ENCODE measurements around the gene EIPR1. TPM values are rescaled to one million over a fixed set of nuclear protein-coding genes. Genes with fewer than 3 reads are reported as not detected.

The EIPR1 gene
- total and polyA plus RNA-seq, 2 of the 13 experiments (the other 11 are each of a cell fraction or from before 2014, with no cell fraction given): 70.0 to 96.3 TPM

DNA sequence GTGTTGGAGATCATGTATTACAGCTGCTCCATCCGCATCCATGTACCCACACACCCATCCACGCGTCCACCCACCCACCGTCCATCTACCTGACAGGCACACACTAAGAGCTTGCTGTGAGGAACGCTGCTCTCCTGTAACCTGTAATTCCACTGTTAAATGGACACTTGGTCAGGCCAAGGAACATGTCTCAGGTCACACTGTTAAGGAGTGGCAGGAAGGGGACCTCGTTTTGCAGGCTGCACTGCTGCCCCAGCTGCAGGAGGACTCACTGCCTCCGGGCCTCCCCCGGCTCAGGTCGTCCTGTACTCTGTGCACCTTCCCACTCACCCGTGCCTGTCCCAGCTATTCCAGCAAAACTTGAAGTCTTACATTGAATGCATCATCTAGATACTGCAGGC lies 170.5 kb downstream of the EIPR1 start (continued):
- TF ChIP-seq, protein P1, sequence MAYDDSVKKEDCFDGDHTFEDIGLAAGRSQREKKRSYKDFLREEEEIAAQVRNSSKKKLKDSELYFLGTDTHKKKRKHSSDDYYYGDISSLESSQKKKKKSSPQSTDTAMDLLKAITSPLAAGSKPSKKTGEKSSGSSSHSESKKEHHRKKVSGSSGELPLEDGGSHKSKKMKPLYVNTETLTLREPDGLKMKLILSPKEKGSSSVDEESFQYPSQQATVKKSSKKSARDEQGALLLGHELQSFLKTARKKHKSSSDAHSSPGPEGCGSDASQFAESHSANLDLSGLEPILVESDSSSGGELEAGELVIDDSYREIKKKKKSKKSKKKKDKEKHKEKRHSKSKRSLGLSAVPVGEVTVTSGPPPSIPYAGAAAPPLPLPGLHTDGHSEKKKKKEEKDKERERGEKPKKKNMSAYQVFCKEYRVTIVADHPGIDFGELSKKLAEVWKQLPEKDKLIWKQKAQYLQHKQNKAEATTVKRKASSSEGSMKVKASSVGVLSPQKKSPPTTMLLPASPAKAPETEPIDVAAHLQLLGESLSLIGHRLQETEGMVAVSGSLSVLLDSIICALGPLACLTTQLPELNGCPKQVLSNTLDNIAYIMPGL (CRISPR knock-in tag; IDR thresholded peaks at IDR 0.05; ENCODE audit: borderline replicate concordance in 1 of 2, low read depth in 1 of 2): no peak
- TF ChIP-seq MEIS1 (CRISPR knock-in tag; IDR thresholded peaks at IDR 0.05; ENCODE audit: borderline replicate concordance) (no peak), ZNF816 (CRISPR knock-in tag; IDR thresholded peaks at IDR 0.05; ENCODE audit: borderline replicate concordance) (no peak), SMAD1 (CRISPR knock-in tag; IDR thresholded peaks at IDR 0.05; ENCODE audit: borderline replicate concordance, low read depth) (no peak)

- H3K36me3 ChIP-seq (replicated peaks in 1 of 2; ENCODE audit: control insufficient read depth in 1 of 2, insufficient read depth in 2 of 2, low read length in 2 of 2): peaks cover 5 to 24% of the 10 kb centered on the region in 2 experiments
- no peak overlapping the region for H3K4me3 ChIP-seq (replicated peaks in 1 of 3; ENCODE audit: insufficient read depth in 1 of 3, low read depth in 2 of 3, low read length in 3 of 3)
- TF ChIP-seq ZNF317 (CRISPR knock-in tag; IDR thresholded peaks at IDR 0.05) (0 out of 2 replicates have a peak, but pooled peaks have one; percentile 71), TRIM24 (CRISPR knock-in tag; IDR thresholded peaks at IDR 0.05) (no peak)
- H3K79me2 ChIP-seq (ENCODE audit: insufficient read depth, low read length): no peaks in the 10 kb centered on the region
- DNase-seq (ENCODE audit: low spot score) (no peak), ATAC-seq (no peak), FAIRE-seq (no peak)
- H4K20me1 ChIP-seq (ENCODE audit: insufficient read depth, low read length): no peaks in the 10 kb centered on the region; the same call in 1 of the 2 replicates
- no peaks in the 10 kb centered on the region for H3K9me3 ChIP-seq (ENCODE audit: low read length)
- no peak overlapping the region for H3K4me2 ChIP-seq (ENCODE audit: low read depth, low read length)
- no peak overlapping the region for H2AFZ ChIP-seq (ENCODE audit: low read length)
- intact Hi-C loops (cut with micrococcal nuclease; ENCODE audit: unreplicated experiment) (no loop called here), in situ Hi-C loops (cut with HindIII; ENCODE audit: extremely low pct_ligation_motif_present, low pct_unique_long_range_greater_than_20kb) (no loop called here)
- BruUV-seq (replicated peaks): no TSS peak
- 100% methylated on average over 4 of the region's 4 CpGs for WGBS (ENCODE audit: low lambda C conversion rate)
- ChIA-PET POLR2A (no interaction called here), CTCF (ENCODE audit: low intra/inter-chr PET ratio, low total read pairs) (no interaction called here)
- peaks cover 10% of the 10 kb centered on the region for H3K4me1 ChIP-seq (ENCODE audit: insufficient read depth, low read length)
- H3K27ac ChIP-seq (ENCODE audit: extremely low read length, insufficient read depth, low read length): no peak overlapping the region
- no peaks in the 10 kb centered on the region for H3K27me3 ChIP-seq (ENCODE audit: control insufficient read depth in 1 of 2, insufficient read depth in 2 of 2, low read length in 2 of 2)
- H3K9ac ChIP-seq (ENCODE audit: insufficient read depth, low read depth, low read length): no peak overlapping the region
Observed at GRCh38 chr2:3205845-3206244, 171.8 kb downstream of the EIPR1 start.

Data from HepG2 (cell line).